Lung (tissue), 12 donors: ENCODE results near the gene C12orf75. TPM values are rescaled to one million over a fixed set of nuclear protein-coding genes. Genes with fewer than 3 reads are reported as not detected.
"Not testable (repeated sequence)": the region's sequence is repeated elsewhere in the genome, so short reads cannot be mapped to it uniquely, and the experiment has no call there.

ENCODE experiments used
- ATAC-seq: fragments of 200-7000 bp; cut with Tn5 transposase; one replicate; pipeline ENCODE4 v1.9.1; 2020; ENCODE audit warnings: moderate number of reproducible peaks; ENCODE audit not compliant: insufficient read depth, low FRiP score
- DNase-seq, 3 donors: peaks; one replicate each; pipeline ENCODE4 v3.0.0-alpha.2; 2013 to 2017
- H3K27ac ChIP-seq, 2 donors: one replicate each; pipeline ENCODE4 v1.5.1; 2013; ENCODE audit warnings: mild to moderate bottlenecking in 2 of 2, moderate library complexity in 2 of 2, control low read depth in 1 of 2, inconsistent platforms in 1 of 2, low read depth in 1 of 2, low read length in 1 of 2
- H3K27me3 ChIP-seq, 3 donors: one replicate each; pipeline ENCODE4 v1.5.1; 2013; ENCODE audit warnings: low read length in 2 of 3; ENCODE audit not compliant: control insufficient read depth in 3 of 3, insufficient read depth in 3 of 3
- H3K36me3 ChIP-seq, 4 donors: one replicate each; pipeline ENCODE4 v1.5.1; 2013; ENCODE audit warnings: low read length in 4 of 4, mild to moderate bottlenecking in 1 of 4, moderate library complexity in 1 of 4; ENCODE audit not compliant: control insufficient read depth in 4 of 4, insufficient read depth in 4 of 4
- H3K4me1 ChIP-seq, 5 donors: one replicate each; pipeline ENCODE4 v1.5.1; 2013; ENCODE audit warnings: low read length in 5 of 5, mild to moderate bottlenecking in 2 of 5, moderate library complexity in 1 of 5; ENCODE audit not compliant: control insufficient read depth in 5 of 5, insufficient read depth in 5 of 5
- H3K4me3 ChIP-seq: one replicate; pipeline ENCODE4 v1.5.1; 2013; ENCODE audit warnings: mild to moderate bottlenecking, control low read depth, moderate library complexity
- H3K9ac ChIP-seq, 2 donors: one replicate each; pipeline ENCODE4 v1.5.1; 2013; ENCODE audit warnings: low read length in 2 of 2, control low read depth in 1 of 2; ENCODE audit not compliant: insufficient read depth in 1 of 2
- H3K9me3 ChIP-seq, 4 donors: one replicate each; pipeline ENCODE4 v1.5.1; 2013; ENCODE audit warnings: low read length in 3 of 4, mild to moderate bottlenecking in 1 of 4, moderate library complexity in 1 of 4; ENCODE audit not compliant: control insufficient read depth in 4 of 4, insufficient read depth in 3 of 4
- CTCF ChIP-seq: IDR thresholded peaks from 2 replicates; pipeline ENCODE4 v1.5.1; 2012; ENCODE audit warnings: mild to moderate bottlenecking; ENCODE audit errors: control extremely low read depth, extremely low read depth
- WGBS, 2 donors: extraction: QIAGEN DNeasy Blood & Tissue Kit; methylation state at CpG; one replicate each; pipeline ENCODE4 v1.1.7; 2013; 5-methylcytosine and 5-hydroxymethylcytosine counted together
- polyA plus RNA-seq, 2 donors: library from polyadenylated mRNA; stranded (reverse); fragments of 200-250 nt; gene quantifications; one replicate each; pipeline ENCODE4 v1.2.1, GENCODE V29; 2013
- total RNA-seq, 2 donors: library from RNA; depleted of rRNA in 1 of 2; stranded (reverse); fragments of >200 nt in 1 of 2; gene quantifications; one replicate each; pipeline ENCODE4 v1.2.1, GENCODE V29; 2014 to 2021
- donor health status: control.
- donor health status: control.
- donor health status: Bipolar disorder and iron deficiency.
- donor health status: healthy.
- donor health status: DM: yes; HTN: yes; CAD: no.

Gene C12orf75
- total and polyA plus RNA-seq, 4 donors, result 7.0 to 26.7 (median 17.2) TPM

- no peak for TF ChIP-seq CTCF
Measured at GRCh38 chr12:105337391-105337790, 6.9 kb downstream of the C12orf75 start.

GRCh38 chr12:105338966-105339365 lies 8.5 kb downstream of the C12orf75 start:
- peaks cover 0 to 5% (median 2%) of the 10 kb centered on the region in 4 donors for H3K9me3 ChIP-seq
- no peak overlapping the region for H3K4me3 ChIP-seq
- peaks cover 0 to 7% (median 0%) of the 10 kb centered on the region in 5 donors for H3K4me1 ChIP-seq
- ATAC-seq (no peak), DNase-seq (peak in 1 of 3 donors; percentile 51)
- H3K27me3 ChIP-seq, result no peaks in the 10 kb centered on the region
- no peak overlapping the region for H3K27ac ChIP-seq
- TF ChIP-seq CTCF, result no peak
- WGBS, 2 donors, result 59 to 78% methylated on average over 1 of the region's 1 CpG
- H3K9ac ChIP-seq, result no peak overlapping the region
- no peaks in the 10 kb centered on the region for H3K36me3 ChIP-seq

More at GRCh38 chr12:105337391-105337790, 6.9 kb downstream of the C12orf75 start:
- Histone ChIP-seq H3K27me3 (peaks cover 0 to 2% (median 0%) of the 10 kb centered on the region in 3 donors), H3K27ac (no peak overlapping the region), H3K36me3 (no peaks in the 10 kb centered on the region), H3K4me1 (peaks cover 0 to 7% (median 0%) of the 10 kb centered on the region in 5 donors), H3K9me3 (peaks cover 0 to 5% (median 2%) of the 10 kb centered on the region in 4 donors), H3K9ac (no peak overlapping the region), H3K4me3 (no peak overlapping the region)
- ATAC-seq, result no peak
- 73 to 77% methylated on average over 3 of the region's 3 CpGs for WGBS, 2 donors
- DNase-seq, result no peak

GRCh38 chr12:105341010-105341409 lies 10.5 kb downstream of the C12orf75 start:
- Histone ChIP-seq H3K27ac (no peak overlapping the region), H3K36me3 (no peaks in the 10 kb centered on the region), H3K9ac (no peak overlapping the region), H3K27me3 (no peaks in the 10 kb centered on the region), H3K4me3 (no peak overlapping the region), H3K9me3 (peaks cover 0 to 5% (median 2%) of the 10 kb centered on the region in 4 donors), H3K4me1 (no peaks in the 10 kb centered on the region)
- DNase-seq (no peak), ATAC-seq (no peak)
- WGBS, 2 donors, result 92 to 100% methylated on average over 2 of the region's 2 CpGs
- no peak for TF ChIP-seq CTCF

GRCh38 chr12:105341620-105342019 lies 11.1 kb downstream of the C12orf75 start:
- not testable (repeated sequence) for H3K36me3 ChIP-seq, H3K9me3 ChIP-seq, H3K27me3 ChIP-seq, H3K9ac ChIP-seq, H3K27ac ChIP-seq, ATAC-seq, DNase-seq, H3K4me3 ChIP-seq, H3K4me1 ChIP-seq
- WGBS, 2 donors, result 90 to 94% methylated on average over 1 of the region's 1 CpG
